ENCODE measurements around the gene SHC2. TPM values are rescaled to one million over a fixed set of nuclear protein-coding genes. Genes with fewer than 3 reads are reported as not detected.

Gene SHC2
- total RNA-seq, 2 experiments from 2014 or later: 0.36 to 0.42 TPM

- CTCF ChIA-PET: interaction anchor here (2.2 kb wide), 1 partner anchor 10 kb away, joined by 10 read pairs; no protein-coding TSS in a partner anchor
- Histone ChIP-seq H3K4me1 (ENCODE audit: insufficient read depth, low read length) (peaks cover 23% of the 10 kb centered on the region), H3K9me3 (ENCODE audit: control insufficient read depth in 1 of 2, insufficient read depth in 1 of 2, low read length in 2 of 2) (peaks cover 0 to 16% of the 10 kb centered on the region in 2 experiments), H3K36me3 (ENCODE audit: insufficient read depth, low read length) (no peaks in the 10 kb centered on the region), H3K27ac (ENCODE audit: low read depth in 1 of 2, low read length in 2 of 2) (no peak overlapping the region), H3K4me3 (ENCODE audit: low read length) (no peak overlapping the region), H3K27me3 (ENCODE audit: control insufficient read depth in 1 of 2, insufficient read depth in 2 of 2, low read length in 2 of 2) (peaks cover 19 to 27% of the 10 kb centered on the region in 2 experiments)
- DNase-seq (no peak), ATAC-seq (ENCODE audit: poor library complexity) (no peak)
- Mint-ChIP-seq H3K27me3 (peaks cover 18% of the 10 kb centered on the region), H3K9me3 (no peaks in the 10 kb centered on the region), H3K4me3 (no peak overlapping the region), H3K27ac (no peak overlapping the region), H3K36me3 (ENCODE audit: low read depth) (no peaks in the 10 kb centered on the region), H3K4me1 (ENCODE audit: low read depth) (no peaks in the 10 kb centered on the region)
- TF ChIP-seq CTCF (IDR thresholded peaks at IDR 0.05): no peak
- POLR2A ChIA-PET: interaction anchor here (1.3 kb wide), 1 partner anchor 10 kb away, joined by 3 read pairs; no protein-coding TSS in a partner anchor
- intact Hi-C loops (cut with DNase I, micrococcal nuclease): no loop called here
These were observed 36.2 kb upstream of the SHC2 start for GRCh38 chr19:496986-497385.

GRCh38 chr19:496112-496665, 35.4 kb upstream of the SHC2 start, which contains the start of gene MADCAM1:
MADCAM1 (plus strand) TSS chr19:496486; CDS start chr19:496500, 14 bp downstream.
- TF ChIP-seq CTCF (IDR thresholded peaks at IDR 0.05): no peak
- H3K9me3 Mint-ChIP-seq: no peaks in the 10 kb centered on the region
- no peak within 1 kb of the TSS for H3K27ac Mint-ChIP-seq
- ChIA-PET CTCF (interaction anchor here (1.2 to 1.7 kb wide), 3 partner anchors 8 to 15 kb away, joined by 7 to 15 read pairs (median 14); partner anchors contain the start of gene TPGS1), POLR2A (interaction anchor here (1.3 kb wide), 1 partner anchor 11 kb away, joined by 4 read pairs; no protein-coding TSS in a partner anchor)
- ATAC-seq (ENCODE audit: poor library complexity): no peak
- H3K4me3 Mint-ChIP-seq: no peak within 1 kb of the TSS
- peaks cover 0 to 19% of the 10 kb centered on the region in 2 experiments for H3K9me3 ChIP-seq (ENCODE audit: control insufficient read depth in 1 of 2, insufficient read depth in 1 of 2, low read length in 2 of 2)
- no peak for DNase-seq
- H3K36me3 ChIP-seq (ENCODE audit: insufficient read depth, low read length): no peaks in the 10 kb centered on the region
- H3K4me3 ChIP-seq (ENCODE audit: low read length): no peak within 1 kb of the TSS
- peaks cover 18% of the 10 kb centered on the region for H3K27me3 Mint-ChIP-seq
- H3K27me3 ChIP-seq (ENCODE audit: control insufficient read depth in 1 of 2, insufficient read depth in 2 of 2, low read length in 2 of 2): peaks cover 19 to 27% of the 10 kb centered on the region in 2 experiments
- H3K27ac ChIP-seq (ENCODE audit: low read depth in 1 of 2, low read length in 2 of 2): no peak within 1 kb of the TSS
- H3K36me3 Mint-ChIP-seq (ENCODE audit: low read depth): no peaks in the 10 kb centered on the region
- no peaks in the 10 kb centered on the region for H3K4me1 Mint-ChIP-seq (ENCODE audit: low read depth)
- peaks cover 23% of the 10 kb centered on the region for H3K4me1 ChIP-seq (ENCODE audit: insufficient read depth, low read length)
- intact Hi-C loops (cut with DNase I, micrococcal nuclease): no loop called here

- H3K4me1 Mint-ChIP-seq (ENCODE audit: low read depth): no peaks in the 10 kb centered on the region
- intact Hi-C loops (cut with DNase I, micrococcal nuclease): no loop called here
- CTCF ChIA-PET: interaction anchor here (1.2 to 1.7 kb wide), 3 partner anchors 9 to 15 kb away, joined by 7 to 15 read pairs (median 14); partner anchors contain the start of gene TPGS1
- ATAC-seq (ENCODE audit: poor library complexity) (peak; percentile 73), DNase-seq (peak in 11 of 14 experiments; percentile 20 to 69 (median 47))
- Histone ChIP-seq H3K4me1 (ENCODE audit: insufficient read depth, low read length) (peaks cover 23% of the 10 kb centered on the region), H3K27me3 (ENCODE audit: control insufficient read depth in 1 of 2, insufficient read depth in 2 of 2, low read length in 2 of 2) (peaks cover 19 to 27% of the 10 kb centered on the region in 2 experiments), H3K4me3 (ENCODE audit: low read length) (no peak overlapping the region), H3K9me3 (ENCODE audit: control insufficient read depth in 1 of 2, insufficient read depth in 1 of 2, low read length in 2 of 2) (peaks cover 0 to 20% of the 10 kb centered on the region in 2 experiments), H3K36me3 (ENCODE audit: insufficient read depth, low read length) (no peaks in the 10 kb centered on the region), H3K27ac (ENCODE audit: low read depth in 1 of 2, low read length in 2 of 2) (no peak overlapping the region)
- peak; percentile 50 for TF ChIP-seq CTCF (IDR thresholded peaks at IDR 0.05)
- POLR2A ChIA-PET: interaction anchor here (0.8 to 1.3 kb wide), 2 partner anchors 11 to 15 kb away, joined by 3 to 4 read pairs; no protein-coding TSS in a partner anchor
- no peak overlapping the region for H3K27ac Mint-ChIP-seq
- H3K9me3 Mint-ChIP-seq: no peaks in the 10 kb centered on the region
- H3K27me3 Mint-ChIP-seq: peaks cover 18% of the 10 kb centered on the region
- H3K4me3 Mint-ChIP-seq: no peak overlapping the region
- no peaks in the 10 kb centered on the region for H3K36me3 Mint-ChIP-seq (ENCODE audit: low read depth)
These were observed 34.7 kb upstream of the SHC2 start for GRCh38 chr19:495402-496111.

Data from CD4-positive, alpha-beta T cell (primary cell).